MM.1S (cell line): ENCODE results near the gene ZCCHC13.

Experiments
- DNase-seq: peaks from one replicate; pipeline ENCODE4 v3.0.0-alpha.2; 2015
- H2AFZ ChIP-seq: fragments of 300-600 bp; sonication (generic); 2 replicates; pipeline ENCODE4 v1.6.0; 2016; ENCODE audit warnings: antibody characterized with exemption, low read length
- H3F3A ChIP-seq: fragments of 300-600 bp; sonication (generic); 2 replicates; pipeline ENCODE4 v1.6.1; 2016; ENCODE audit warnings: mild to moderate bottlenecking, antibody characterized with exemption, low read length, moderate library complexity, mixed read lengths; ENCODE audit not compliant: insufficient read depth
- H3K27ac ChIP-seq: fragments of 300-600 bp; sonication (generic); 2 replicates; pipeline ENCODE4 v1.5.1; 2016; ENCODE audit warnings: mild to moderate bottlenecking, low read length
- H3K27me3 ChIP-seq: fragments of 300-600 bp; sonication (generic); replicated peaks from 2 replicates; pipeline ENCODE4 v1.6.0; 2016; ENCODE audit warnings: low read length; ENCODE audit not compliant: insufficient read depth
- H3K36me3 ChIP-seq: fragments of 300-600 bp; sonication (generic); replicated peaks from 2 replicates; pipeline ENCODE4 v1.6.1; 2016; ENCODE audit warnings: mild to moderate bottlenecking, low read length, mixed read lengths; ENCODE audit not compliant: insufficient read depth
- H3K4me1 ChIP-seq: fragments of 300-600 bp; sonication (generic); 2 replicates; pipeline ENCODE4 v1.6.1; 2016; ENCODE audit warnings: low read length, mixed read lengths
- H3K4me2 ChIP-seq: fragments of 300-600 bp; sonication (generic); 2 replicates; pipeline ENCODE4 v1.6.0; 2016; ENCODE audit warnings: low read depth, low read length
- H3K4me3 ChIP-seq: fragments of 300-600 bp; sonication (generic); 2 replicates; pipeline ENCODE4 v1.5.1; 2016; ENCODE audit warnings: low read length, mixed read lengths
- H3K79me2 ChIP-seq: fragments of 300-600 bp; sonication (generic); 2 replicates; pipeline ENCODE4 v1.6.1; 2016; ENCODE audit warnings: mixed run types, low read length, mixed read lengths
- H3K9ac ChIP-seq: fragments of 300-600 bp; sonication (generic); 2 replicates; pipeline ENCODE4 v1.6.1; 2016; ENCODE audit warnings: low read length, mixed read lengths
- H3K9me2 ChIP-seq: fragments of 300-600 bp; sonication (generic); replicated peaks from 2 replicates; pipeline ENCODE4 v1.6.1; 2016; ENCODE audit warnings: mild to moderate bottlenecking, low read length, mixed read lengths; ENCODE audit not compliant: insufficient read depth
- H3K9me3 ChIP-seq: fragments of 300-600 bp; sonication (generic); replicated peaks from 2 replicates; pipeline ENCODE4 v1.6.1; 2016; ENCODE audit warnings: mild to moderate bottlenecking, low read length, mixed read lengths; ENCODE audit not compliant: insufficient read depth
- H4K20me1 ChIP-seq: fragments of 300-600 bp; sonication (generic); 2 replicates; pipeline ENCODE4 v1.6.1; 2016; ENCODE audit warnings: mild to moderate bottlenecking, low read length, moderate library complexity, mixed read lengths; ENCODE audit not compliant: insufficient read depth
- EZH2 ChIP-seq: fragments of 300-600 bp; sonication (generic); optimal IDR thresholded peaks from 2 replicates; pipeline ENCODE3; 2017; ENCODE audit warnings: low read depth, mild to moderate bottlenecking, antibody characterized with exemption, low read length, mixed read lengths
- EZH2phosphoT487 ChIP-seq: fragments of 300-600 bp; sonication (generic); IDR thresholded peaks from 2 replicates; pipeline ENCODE4 v1.6.1; 2018; ENCODE audit warnings: antibody characterized with exemption, low read length
- TF ChIP-seq, protein P1 (sequence below): fragments of 300-600 bp; sonication (generic); IDR thresholded peaks from 2 replicates; pipeline ENCODE4 v1.5.1; 2016; ENCODE audit warnings: antibody characterized with exemption, low read length, mixed read lengths

Gene ZCCHC13

DNA sequence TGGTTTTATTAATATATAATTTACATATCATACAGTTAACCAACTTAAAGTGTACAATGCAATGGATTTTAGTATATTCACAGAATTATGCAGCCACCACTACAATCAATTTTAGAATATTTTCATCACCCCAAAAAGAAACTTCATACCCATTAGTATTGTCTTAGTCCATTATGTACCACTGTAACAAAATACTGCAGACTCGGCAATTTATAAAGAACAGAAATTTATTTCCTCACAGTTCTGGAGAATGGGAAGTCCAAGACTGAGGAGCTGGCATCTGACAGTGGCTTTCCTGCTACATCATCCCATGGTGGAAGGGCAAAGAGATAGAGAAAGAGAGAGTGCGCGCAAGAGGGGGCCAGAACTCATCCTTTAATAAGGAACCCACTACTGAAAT, 8.9 kb upstream of the ZCCHC13 start:
- no peak for DNase-seq
- no peaks in the 10 kb centered on the region for H3K36me3 ChIP-seq
- no peak overlapping the region for H3K4me3 ChIP-seq
- no peak overlapping the region for H2AFZ ChIP-seq
- no peaks in the 10 kb centered on the region for H4K20me1 ChIP-seq
- H3F3A ChIP-seq: no peaks in the 10 kb centered on the region; the same call in 1 of the 2 replicates
- no peak overlapping the region for H3K27ac ChIP-seq
- H3K9me3 ChIP-seq: no peaks in the 10 kb centered on the region
- H3K79me2 ChIP-seq: peaks cover 20% of the 10 kb centered on the region
- H3K27me3 ChIP-seq: no peaks in the 10 kb centered on the region
- H3K9ac ChIP-seq: no peak overlapping the region
- TF ChIP-seq EZH2 (no peak), EZH2phosphoT487 (no peak)
- TF ChIP-seq, protein P1, sequence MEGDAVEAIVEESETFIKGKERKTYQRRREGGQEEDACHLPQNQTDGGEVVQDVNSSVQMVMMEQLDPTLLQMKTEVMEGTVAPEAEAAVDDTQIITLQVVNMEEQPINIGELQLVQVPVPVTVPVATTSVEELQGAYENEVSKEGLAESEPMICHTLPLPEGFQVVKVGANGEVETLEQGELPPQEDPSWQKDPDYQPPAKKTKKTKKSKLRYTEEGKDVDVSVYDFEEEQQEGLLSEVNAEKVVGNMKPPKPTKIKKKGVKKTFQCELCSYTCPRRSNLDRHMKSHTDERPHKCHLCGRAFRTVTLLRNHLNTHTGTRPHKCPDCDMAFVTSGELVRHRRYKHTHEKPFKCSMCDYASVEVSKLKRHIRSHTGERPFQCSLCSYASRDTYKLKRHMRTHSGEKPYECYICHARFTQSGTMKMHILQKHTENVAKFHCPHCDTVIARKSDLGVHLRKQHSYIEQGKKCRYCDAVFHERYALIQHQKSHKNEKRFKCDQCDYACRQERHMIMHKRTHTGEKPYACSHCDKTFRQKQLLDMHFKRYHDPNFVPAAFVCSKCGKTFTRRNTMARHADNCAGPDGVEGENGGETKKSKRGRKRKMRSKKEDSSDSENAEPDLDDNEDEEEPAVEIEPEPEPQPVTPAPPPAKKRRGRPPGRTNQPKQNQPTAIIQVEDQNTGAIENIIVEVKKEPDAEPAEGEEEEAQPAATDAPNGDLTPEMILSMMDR: no peak
- no peaks in the 10 kb centered on the region for H3K4me1 ChIP-seq
- no peak overlapping the region for H3K4me2 ChIP-seq
- H3K9me2 ChIP-seq: no peaks in the 10 kb centered on the region

DNA sequence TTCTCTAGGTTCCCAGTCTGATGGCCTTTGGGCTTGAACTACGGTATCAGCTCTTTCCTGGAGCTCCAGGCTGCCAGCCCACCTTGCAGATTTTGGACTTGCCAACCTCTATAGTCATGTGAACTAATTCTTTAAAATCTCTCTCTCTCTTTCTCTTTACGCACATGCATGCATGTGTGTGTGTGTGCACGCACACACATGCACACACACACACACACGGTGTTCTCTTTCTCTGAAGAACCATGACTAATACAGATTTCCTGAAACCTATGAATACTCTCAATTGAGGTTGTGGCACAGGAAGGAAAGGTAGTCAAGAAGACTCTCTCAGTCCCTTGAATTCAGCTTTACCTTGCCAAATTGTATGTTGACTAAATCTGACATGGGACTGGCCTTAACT, 6.2 kb upstream of the ZCCHC13 start:
- Histone ChIP-seq H3K4me3 (no peak overlapping the region), H3K9ac (no peak overlapping the region), H3K36me3 (no peaks in the 10 kb centered on the region), H4K20me1 (no peaks in the 10 kb centered on the region), H3K4me1 (no peaks in the 10 kb centered on the region), H3K27ac (no peak overlapping the region), H3K79me2 (no peaks in the 10 kb centered on the region), H3K9me2 (no peaks in the 10 kb centered on the region), H3F3A (no peaks in the 10 kb centered on the region), H3K9me3 (no peaks in the 10 kb centered on the region), H2AFZ (no peak overlapping the region), H3K27me3 (no peaks in the 10 kb centered on the region), H3K4me2 (no peak overlapping the region)
- DNase-seq: no peak
- TF ChIP-seq, protein P1: no peak
- TF ChIP-seq EZH2phosphoT487 (no peak), EZH2 (no peak)

GRCh38 chrX:74300869-74301268, 3.1 kb upstream of the ZCCHC13 start:
- H3K4me3 ChIP-seq: no peak overlapping the region
- no peaks in the 10 kb centered on the region for H3F3A ChIP-seq
- no peaks in the 10 kb centered on the region for H3K9me3 ChIP-seq
- H3K9me2 ChIP-seq: no peaks in the 10 kb centered on the region
- no peak for DNase-seq
- no peak overlapping the region for H3K4me2 ChIP-seq
- no peaks in the 10 kb centered on the region for H4K20me1 ChIP-seq
- H3K27ac ChIP-seq: no peak overlapping the region
- H3K4me1 ChIP-seq: no peaks in the 10 kb centered on the region
- H3K36me3 ChIP-seq: no peaks in the 10 kb centered on the region
- no peak overlapping the region for H2AFZ ChIP-seq
- no peaks in the 10 kb centered on the region for H3K79me2 ChIP-seq
- TF ChIP-seq EZH2phosphoT487 (no peak), EZH2 (no peak)
- TF ChIP-seq, protein P1: no peak
- H3K9ac ChIP-seq: no peak overlapping the region
- no peaks in the 10 kb centered on the region for H3K27me3 ChIP-seq
